SU-DHL-6 (cell line): ENCODE measurements around the gene DCUN1D2.

Experiments
- H2AFZ ChIP-seq: fragments of 200-600 bp; sonication (generic); 2 replicates; pipeline ENCODE4 v1.6.1; 2014; ENCODE audit warnings: low read depth, mild to moderate bottlenecking, moderate library complexity, mixed read lengths, antibody characterized with exemption, low read length; ENCODE audit not compliant: severe bottlenecking
- H3F3A ChIP-seq: fragments of 200-600 bp; shearing (Covaris generic); 2 replicates; pipeline ENCODE4 v1.6.0; 2016; ENCODE audit warnings: antibody characterized with exemption, mild to moderate bottlenecking; ENCODE audit not compliant: insufficient read depth
- H3K27ac ChIP-seq: fragments of 200-600 bp; sonication (generic); 2 replicates; pipeline ENCODE4 v1.5.1; 2016; ENCODE audit warnings: low read depth, mild to moderate bottlenecking, low read length, moderate library complexity, mixed read lengths
- H3K27me3 ChIP-seq: fragments of 200-600 bp; sonication (generic), shearing (Covaris generic); 2 replicates; pipeline ENCODE4 v1.6.0; 2014; ENCODE audit warnings: mild to moderate bottlenecking, low read length
- H3K36me3 ChIP-seq: fragments of 200-600 bp; sonication (generic); 2 replicates; pipeline ENCODE4 v1.6.1; 2014; ENCODE audit warnings: mild to moderate bottlenecking, low read length, mixed read lengths
- H3K4me2 ChIP-seq: fragments of 300-600, 200-600 bp; shearing (Covaris generic), sonication (generic); 2 replicates; pipeline ENCODE4 v1.6.0; 2014; ENCODE audit warnings: low read length, low read depth, mild to moderate bottlenecking; ENCODE audit not compliant: poor library complexity, severe bottlenecking
- H3K4me3 ChIP-seq: fragments of 200-600 bp; sonication (generic); 2 replicates; pipeline ENCODE4 v1.5.1; 2014; ENCODE audit warnings: antibody characterized with exemption, low read length, mild to moderate bottlenecking, mixed read lengths; ENCODE audit not compliant: insufficient read depth, poor library complexity, severe bottlenecking
- H3K79me2 ChIP-seq: fragments of 200-600 bp; sonication (generic); 2 replicates; pipeline ENCODE4 v1.6.1; 2014; ENCODE audit warnings: mild to moderate bottlenecking, low read length, moderate library complexity; ENCODE audit not compliant: insufficient read depth
- H3K9ac ChIP-seq: fragments of 200-600 bp; sonication (generic); 2 replicates; pipeline ENCODE4 v1.7.0; 2014; ENCODE audit warnings: mild to moderate bottlenecking, low read length
- H3K9me2 ChIP-seq: fragments of 200-600 bp; sonication (generic); replicated peaks from 2 replicates; pipeline ENCODE4 v1.6.1; 2014; ENCODE audit warnings: low read length; ENCODE audit not compliant: insufficient read depth
- H3K9me3 ChIP-seq: fragments of 200-600 bp; sonication (generic); 2 replicates; pipeline ENCODE4 v1.6.1; 2014; ENCODE audit warnings: low read length, mixed read lengths; ENCODE audit not compliant: insufficient read depth
- H4K20me1 ChIP-seq: fragments of 200-600 bp; sonication (generic); 2 replicates; pipeline ENCODE4 v1.6.1; 2014; ENCODE audit warnings: low read depth, mild to moderate bottlenecking, antibody characterized with exemption, low read length, moderate library complexity, mixed read lengths
- EZH2phosphoT487 ChIP-seq: fragments of 200-600 bp; sonication (generic), shearing (Covaris generic); conservative IDR thresholded peaks from 2 replicates; pipeline ENCODE4 v1.6.1; 2018; ENCODE audit warnings: mild to moderate bottlenecking, antibody characterized with exemption, low read length, moderate library complexity, mixed read lengths
- TF ChIP-seq, protein P1 (sequence below): fragments of 200-600 bp; sonication (generic); IDR thresholded peaks from one replicate; pipeline ENCODE4 v1.5.1; 2017; ENCODE audit warnings: antibody characterized with exemption, mild to moderate bottlenecking, low read length, moderate library complexity; ENCODE audit not compliant: insufficient read depth, poor library complexity, severe bottlenecking

Gene DCUN1D2

DNA sequence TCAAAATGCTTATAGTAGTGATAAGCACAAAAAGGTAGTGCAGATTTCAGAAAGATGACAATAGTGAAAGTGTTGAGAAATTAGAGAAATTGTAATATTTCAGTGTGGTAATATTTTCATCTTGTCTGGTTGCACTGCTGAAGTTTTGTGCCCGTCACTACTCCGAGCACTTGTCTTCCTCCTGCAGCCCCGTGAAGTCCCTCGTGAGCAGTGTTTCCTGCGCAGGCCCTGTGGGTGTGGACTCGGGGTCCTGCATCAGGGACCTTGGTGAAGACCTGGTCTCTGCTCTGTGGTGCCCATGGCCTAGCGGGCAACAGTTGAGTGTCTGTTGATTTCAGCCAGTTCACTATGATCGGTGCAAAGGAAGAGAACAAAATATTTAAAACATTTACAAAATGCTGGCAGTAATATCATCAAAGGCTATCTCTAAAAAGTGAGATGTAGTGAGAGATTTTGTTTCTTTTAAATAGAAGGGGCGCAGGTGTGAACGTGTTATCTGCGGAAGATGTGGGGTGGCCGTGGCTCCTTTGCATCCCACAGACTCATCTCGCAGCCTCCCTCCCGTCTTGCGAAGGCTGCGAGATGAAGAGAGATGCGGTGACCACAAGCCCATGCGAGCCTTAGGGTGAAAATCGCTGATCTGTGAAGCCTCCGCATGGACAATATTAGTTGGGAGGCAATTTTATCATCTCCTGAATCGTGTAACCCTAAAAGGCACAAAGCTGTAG lies 27.7 kb upstream of the DCUN1D2 start:
- Histone ChIP-seq H4K20me1 (no peaks in the 10 kb centered on the region), H2AFZ (no peak overlapping the region), H3K4me3 (no peak overlapping the region), H3K27me3 (no peaks in the 10 kb centered on the region), H3K9me2 (no peaks in the 10 kb centered on the region), H3K27ac (no peak overlapping the region), H3K79me2 (no peaks in the 10 kb centered on the region), H3K4me2 (no peak overlapping the region), H3K9ac (no peak overlapping the region), H3F3A (no peaks in the 10 kb centered on the region; the same call in 1 of the 2 replicates), H3K9me3 (no peaks in the 10 kb centered on the region), H3K36me3 (no peaks in the 10 kb centered on the region)
- TF ChIP-seq, protein P1, sequence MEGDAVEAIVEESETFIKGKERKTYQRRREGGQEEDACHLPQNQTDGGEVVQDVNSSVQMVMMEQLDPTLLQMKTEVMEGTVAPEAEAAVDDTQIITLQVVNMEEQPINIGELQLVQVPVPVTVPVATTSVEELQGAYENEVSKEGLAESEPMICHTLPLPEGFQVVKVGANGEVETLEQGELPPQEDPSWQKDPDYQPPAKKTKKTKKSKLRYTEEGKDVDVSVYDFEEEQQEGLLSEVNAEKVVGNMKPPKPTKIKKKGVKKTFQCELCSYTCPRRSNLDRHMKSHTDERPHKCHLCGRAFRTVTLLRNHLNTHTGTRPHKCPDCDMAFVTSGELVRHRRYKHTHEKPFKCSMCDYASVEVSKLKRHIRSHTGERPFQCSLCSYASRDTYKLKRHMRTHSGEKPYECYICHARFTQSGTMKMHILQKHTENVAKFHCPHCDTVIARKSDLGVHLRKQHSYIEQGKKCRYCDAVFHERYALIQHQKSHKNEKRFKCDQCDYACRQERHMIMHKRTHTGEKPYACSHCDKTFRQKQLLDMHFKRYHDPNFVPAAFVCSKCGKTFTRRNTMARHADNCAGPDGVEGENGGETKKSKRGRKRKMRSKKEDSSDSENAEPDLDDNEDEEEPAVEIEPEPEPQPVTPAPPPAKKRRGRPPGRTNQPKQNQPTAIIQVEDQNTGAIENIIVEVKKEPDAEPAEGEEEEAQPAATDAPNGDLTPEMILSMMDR: no peak

DNA sequence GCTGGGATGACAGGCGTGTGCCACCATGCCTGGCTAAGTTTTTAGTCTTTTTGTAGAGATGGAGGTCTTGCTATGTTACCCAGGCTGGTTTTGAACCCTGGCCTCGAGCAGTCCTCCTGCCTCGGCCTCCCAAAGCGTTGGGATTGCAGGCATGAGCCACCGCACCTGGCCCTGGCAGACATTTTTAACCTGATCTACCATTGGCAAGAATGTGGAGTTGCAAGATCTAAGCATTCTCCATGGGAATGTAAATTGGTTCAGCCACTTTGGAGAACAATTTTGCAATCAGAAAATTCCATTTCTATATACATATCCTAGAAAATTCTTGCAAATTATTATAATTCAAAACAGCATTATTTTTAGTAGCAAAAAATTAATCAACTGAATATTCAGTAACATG lies 24.3 kb upstream of the DCUN1D2 start:
- H3K9me2 ChIP-seq: no peaks in the 10 kb centered on the region
- H3K4me2 ChIP-seq: no peak overlapping the region
- no peaks in the 10 kb centered on the region; the same call in 1 of the 2 replicates for H3F3A ChIP-seq
- TF ChIP-seq EZH2phosphoT487: no peak
- H3K9ac ChIP-seq: no peak overlapping the region
- no peak overlapping the region for H2AFZ ChIP-seq
- no peaks in the 10 kb centered on the region for H4K20me1 ChIP-seq
- no peaks in the 10 kb centered on the region for H3K9me3 ChIP-seq
- no peak overlapping the region for H3K27ac ChIP-seq
- H3K36me3 ChIP-seq: no peaks in the 10 kb centered on the region
- no peak overlapping the region for H3K4me3 ChIP-seq
- H3K27me3 ChIP-seq: no peaks in the 10 kb centered on the region
- H3K79me2 ChIP-seq: no peaks in the 10 kb centered on the region

- Histone ChIP-seq H3F3A (no peaks in the 10 kb centered on the region; the same call in 1 of the 2 replicates), H4K20me1 (no peaks in the 10 kb centered on the region), H3K9me3 (no peaks in the 10 kb centered on the region), H3K79me2 (no peaks in the 10 kb centered on the region), H3K4me2 (no peak overlapping the region), H3K27ac (no peak overlapping the region), H3K36me3 (no peaks in the 10 kb centered on the region), H3K9me2 (no peaks in the 10 kb centered on the region), H3K9ac (no peak overlapping the region), H2AFZ (no peak overlapping the region), H3K4me3 (no peak overlapping the region), H3K27me3 (no peaks in the 10 kb centered on the region)
- TF ChIP-seq, protein P1: no peak
- no peak for TF ChIP-seq EZH2phosphoT487
Observed at GRCh38 chr13:113513761-113514160, 23.2 kb upstream of the DCUN1D2 start.

GRCh38 chr13:113511361-113511760 lies 20.9 kb upstream of the DCUN1D2 start:
- Histone ChIP-seq H3K79me2 (no peaks in the 10 kb centered on the region), H3K9me2 (no peaks in the 10 kb centered on the region), H3K36me3 (no peaks in the 10 kb centered on the region), H3K27ac (no peak overlapping the region), H2AFZ (no peak overlapping the region), H3K4me2 (no peak overlapping the region), H3K9ac (no peak overlapping the region), H3K4me3 (no peak overlapping the region), H3K9me3 (no peaks in the 10 kb centered on the region), H3K27me3 (no peaks in the 10 kb centered on the region), H4K20me1 (no peaks in the 10 kb centered on the region), H3F3A (no peaks in the 10 kb centered on the region; the same call in 1 of the 2 replicates)
- TF ChIP-seq EZH2phosphoT487: no peak
- TF ChIP-seq, protein P1: no peak
